Effector CD4-positive, alpha-beta T cell (primary cell): ENCODE results near the gene SLC25A11.
"Not testable (repeated sequence)": the region's sequence is repeated elsewhere in the genome, so short reads cannot be mapped to it uniquely, and the experiment has no call there.

Source experiments
- DNase-seq: peaks from one replicate; pipeline ENCODE4 v3.0.0-alpha.2; 2020

The SLC25A11 gene

GRCh38 chr17:4919511-4920047 is 20.3 kb downstream of the SLC25A11 start:
- DNase-seq, result no peak

GRCh38 chr17:4914551-4914950 is 25.3 kb downstream of the SLC25A11 start:
- not testable (repeated sequence) for DNase-seq

- no peak for DNase-seq
Measured at GRCh38 chr17:4913994-4914393, 25.9 kb downstream of the SLC25A11 start.

GRCh38 chr17:4908711-4909496 is 30.9 kb downstream of the SLC25A11 start:
- DNase-seq, result peak; percentile 44

- DNase-seq, result no peak
Measured at GRCh38 chr17:4908301-4908700, 31.5 kb downstream of the SLC25A11 start.

GRCh38 chr17:4906642-4907041 is 33.2 kb downstream of the SLC25A11 start:
- not testable (repeated sequence) for DNase-seq

- peak; percentile 73 for DNase-seq
Measured at GRCh38 chr17:4903051-4903818, 36.6 kb downstream of the SLC25A11 start, which contains the start of gene CHRNE. Gene CHRNE, minus strand, starts transcription at chr17:4903098. Its CDS starts 35 bp downstream, at chr17:4903063.

- no peak for DNase-seq
Measured at GRCh38 chr17:4902540-4902939, 37.3 kb downstream of the SLC25A11 start.

- no peak for DNase-seq
Measured at GRCh38 chr17:4901648-4902344, 38.0 kb downstream of the SLC25A11 start.

- no peak for DNase-seq
Measured at GRCh38 chr17:4901108-4901647, 38.7 kb downstream of the SLC25A11 start.

- peak; percentile 58 for DNase-seq
Measured at GRCh38 chr17:4900231-4901107, 39.4 kb downstream of the SLC25A11 start.

- peak; percentile 93 for DNase-seq
Measured at GRCh38 chr17:4899341-4900230, 40.3 kb downstream of the SLC25A11 start, which contains the start of gene C17orf107. Gene C17orf107, plus strand, starts transcription at chr17:4899536. Its CDS starts 227 bp downstream, at chr17:4899763.

GRCh38 chr17:4898927-4899326 is 40.9 kb downstream of the SLC25A11 start:
- DNase-seq, result no peak

- DNase-seq, result no peak
Measured at GRCh38 chr17:4898351-4898750, 41.5 kb downstream of the SLC25A11 start.

- DNase-seq, result no peak
Measured at GRCh38 chr17:4897785-4898184, 42.1 kb downstream of the SLC25A11 start.

- DNase-seq, result no peak
Measured at GRCh38 chr17:4897198-4897687, 42.6 kb downstream of the SLC25A11 start.

- DNase-seq, result no peak
Measured at GRCh38 chr17:4896332-4897197, 43.3 kb downstream of the SLC25A11 start.

- no peak for DNase-seq
Measured at GRCh38 chr17:4895657-4896331, 44.1 kb downstream of the SLC25A11 start.

- DNase-seq, result no peak
Measured at GRCh38 chr17:4895121-4895520, 44.7 kb downstream of the SLC25A11 start.
